Epithelial cell of proximal tubule (primary cell): ENCODE measurements around the gene MS4A6A. TPM values are rescaled to one million over a fixed set of nuclear protein-coding genes. Genes with fewer than 3 reads are reported as not detected.
A peak's percentile ranks its signal among the peaks of the same experiment; 100 is the strongest.

Experiments used
- DNase-seq: peaks from one replicate; pipeline ENCODE4 v3.0.0-alpha.2; 2011; ENCODE audit warnings: low read depth
- H3K4me3 ChIP-seq: 2 replicates; pipeline ENCODE4 v1.5.1; 2011; ENCODE audit warnings: low read depth, mild to moderate bottlenecking, low read length
- total RNA-seq: library from RNA; depleted of rRNA; stranded (reverse); fragments of >200 nt; gene quantifications from 2 replicates; pipeline ENCODE4 v1.2.3, GENCODE V29; 2015
- TF ChIP-seq, protein P1 (sequence below): conservative IDR thresholded peaks from 2 replicates; pipeline ENCODE4 v1.5.1; 2012; ENCODE audit warnings: low read depth, mild to moderate bottlenecking, low read length

MS4A6A gene
- total RNA-seq, 1 donor from 2014 or later, result not detected

DNA sequence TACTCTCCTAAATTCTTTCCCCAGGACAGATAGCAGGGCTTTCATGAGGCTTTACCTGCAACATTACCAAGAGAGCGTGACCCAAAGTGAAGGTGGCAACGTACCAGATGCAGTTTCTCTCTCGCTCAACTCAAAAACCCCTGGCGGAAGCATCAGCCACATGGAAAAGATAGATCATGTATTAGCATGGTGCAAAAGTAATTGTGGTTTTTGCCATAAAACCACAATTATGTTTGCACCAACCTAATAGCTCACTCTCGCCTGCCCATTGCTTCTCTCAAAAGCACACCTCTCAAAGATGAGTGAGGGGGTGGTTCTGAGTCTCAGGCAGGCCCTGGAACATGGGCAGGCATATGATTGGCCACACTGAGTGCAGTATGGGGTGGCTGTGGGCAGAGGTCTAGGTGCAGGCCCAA, 7.0 kb downstream of the MS4A6A start:
- TF ChIP-seq, protein P1, sequence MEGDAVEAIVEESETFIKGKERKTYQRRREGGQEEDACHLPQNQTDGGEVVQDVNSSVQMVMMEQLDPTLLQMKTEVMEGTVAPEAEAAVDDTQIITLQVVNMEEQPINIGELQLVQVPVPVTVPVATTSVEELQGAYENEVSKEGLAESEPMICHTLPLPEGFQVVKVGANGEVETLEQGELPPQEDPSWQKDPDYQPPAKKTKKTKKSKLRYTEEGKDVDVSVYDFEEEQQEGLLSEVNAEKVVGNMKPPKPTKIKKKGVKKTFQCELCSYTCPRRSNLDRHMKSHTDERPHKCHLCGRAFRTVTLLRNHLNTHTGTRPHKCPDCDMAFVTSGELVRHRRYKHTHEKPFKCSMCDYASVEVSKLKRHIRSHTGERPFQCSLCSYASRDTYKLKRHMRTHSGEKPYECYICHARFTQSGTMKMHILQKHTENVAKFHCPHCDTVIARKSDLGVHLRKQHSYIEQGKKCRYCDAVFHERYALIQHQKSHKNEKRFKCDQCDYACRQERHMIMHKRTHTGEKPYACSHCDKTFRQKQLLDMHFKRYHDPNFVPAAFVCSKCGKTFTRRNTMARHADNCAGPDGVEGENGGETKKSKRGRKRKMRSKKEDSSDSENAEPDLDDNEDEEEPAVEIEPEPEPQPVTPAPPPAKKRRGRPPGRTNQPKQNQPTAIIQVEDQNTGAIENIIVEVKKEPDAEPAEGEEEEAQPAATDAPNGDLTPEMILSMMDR, result no peak
- no peak overlapping the region for H3K4me3 ChIP-seq
- DNase-seq, result no peak

DNA sequence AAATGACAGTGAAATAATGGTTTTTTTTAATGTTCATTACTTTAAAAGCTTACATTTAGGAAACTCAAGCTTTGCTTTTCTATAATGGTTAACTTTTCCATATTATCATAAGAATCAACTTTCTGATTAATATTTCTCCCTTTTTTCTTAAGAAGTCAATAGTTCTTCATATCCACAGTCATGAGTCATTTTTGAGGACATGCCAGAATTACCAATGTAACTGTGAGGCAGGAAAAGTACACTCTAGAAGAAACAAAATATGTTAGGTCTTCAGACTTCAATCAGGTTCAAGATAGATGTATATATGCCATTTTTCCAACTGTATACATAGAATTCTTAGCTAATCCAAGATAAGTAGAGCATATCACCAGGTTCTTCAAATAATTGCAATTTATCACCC, 10.9 kb downstream of the MS4A6A start:
- TF ChIP-seq, protein P1, result no peak
- no peak overlapping the region for H3K4me3 ChIP-seq
- DNase-seq, result no peak

DNA sequence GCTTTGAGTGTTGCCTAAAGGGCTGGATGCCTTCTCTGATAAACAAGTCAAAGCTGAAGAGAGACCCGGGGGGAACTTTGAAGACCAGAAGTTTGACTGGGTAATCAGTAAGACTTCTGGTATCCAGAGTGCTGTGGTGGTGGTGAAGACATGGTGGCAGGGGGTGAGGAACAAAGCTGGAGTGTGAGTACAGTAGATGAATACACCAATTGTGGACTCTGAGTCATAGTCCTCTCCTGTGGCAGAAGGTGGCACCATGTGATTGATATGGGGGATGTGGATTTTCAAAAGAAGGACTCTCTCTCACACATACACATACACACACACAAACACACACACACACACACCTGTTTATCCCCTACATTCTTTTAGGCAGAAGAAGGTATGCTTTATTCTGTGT, 12.3 kb downstream of the MS4A6A start:
- TF ChIP-seq, protein P1, result no peak
- H3K4me3 ChIP-seq, result no peak overlapping the region
- DNase-seq, result no peak

DNA sequence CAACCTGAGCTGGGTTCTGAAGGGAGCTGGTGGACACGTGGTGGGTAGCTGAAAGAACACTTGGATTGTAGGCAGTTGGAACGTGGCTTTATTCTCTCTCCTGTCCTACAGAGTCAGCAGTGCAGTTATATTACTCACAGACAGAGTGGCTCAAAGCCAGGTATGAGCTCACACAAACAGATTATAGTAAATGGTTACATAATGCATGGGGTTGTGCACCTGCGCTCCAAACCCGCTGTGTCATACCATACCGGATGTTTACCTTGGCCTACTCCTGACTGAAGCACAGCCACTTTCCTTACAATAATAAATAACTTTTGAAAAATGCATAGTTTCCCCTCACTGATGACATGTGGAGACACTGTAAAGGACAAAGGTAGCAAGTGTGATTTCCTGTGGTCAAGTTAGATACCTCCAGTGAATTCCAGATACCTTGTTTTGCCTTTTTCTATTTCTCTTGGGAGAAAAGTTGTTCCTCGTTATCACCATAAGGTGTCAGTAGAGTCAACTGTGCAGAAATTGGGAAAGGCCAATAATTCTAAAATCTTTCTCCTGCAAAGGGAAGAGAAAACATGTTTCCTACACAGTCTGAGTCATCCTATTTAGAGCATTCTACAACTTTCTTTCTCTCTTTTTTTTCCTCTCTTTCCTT, 13.5 kb downstream of the MS4A6A start:
- no peak overlapping the region for H3K4me3 ChIP-seq
- DNase-seq, result peak; percentile 42
- TF ChIP-seq, protein P1, result peak; percentile 49

DNA sequence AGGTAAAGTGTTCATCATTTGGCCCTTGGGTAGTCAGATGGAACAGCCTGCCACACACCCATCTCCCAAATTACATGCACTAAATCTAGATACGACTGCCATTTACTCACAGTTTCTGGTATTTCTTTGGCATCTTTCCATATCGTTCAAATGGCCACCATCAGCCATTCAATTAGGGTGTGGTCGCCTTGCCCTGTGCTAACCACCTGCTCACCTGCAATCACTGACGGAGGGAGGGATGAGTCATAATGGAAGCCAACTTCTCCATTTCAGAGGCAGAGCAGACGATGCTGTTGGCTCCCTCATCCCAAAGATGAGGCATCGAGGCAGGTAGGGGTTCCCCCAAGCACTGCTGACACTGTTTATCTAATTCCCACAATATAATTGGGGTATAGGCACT, 14.6 kb downstream of the MS4A6A start:
- no peak for DNase-seq
- TF ChIP-seq, protein P1, result no peak
- H3K4me3 ChIP-seq, result no peak overlapping the region

DNA sequence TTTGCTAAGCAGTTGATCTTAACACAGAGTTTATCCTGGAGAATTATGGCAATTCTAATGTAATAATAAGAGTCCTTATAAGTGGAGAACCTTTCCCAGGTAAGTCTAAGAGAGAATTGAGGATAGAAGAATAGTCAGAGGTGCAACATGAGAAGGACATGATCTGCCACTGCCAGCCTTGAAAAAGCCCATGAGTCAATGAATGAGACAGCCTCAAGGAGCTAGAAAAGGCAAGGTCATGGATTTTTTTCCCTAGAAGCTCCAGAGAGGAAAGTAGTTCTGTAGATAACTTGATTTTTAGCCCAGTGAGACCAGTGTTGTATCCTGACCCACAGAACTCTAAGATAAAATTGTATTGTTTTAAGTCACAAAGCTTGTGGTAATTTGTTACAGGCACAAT, 16.9 kb downstream of the MS4A6A start:
- no peak for DNase-seq
- TF ChIP-seq, protein P1, result no peak

DNA sequence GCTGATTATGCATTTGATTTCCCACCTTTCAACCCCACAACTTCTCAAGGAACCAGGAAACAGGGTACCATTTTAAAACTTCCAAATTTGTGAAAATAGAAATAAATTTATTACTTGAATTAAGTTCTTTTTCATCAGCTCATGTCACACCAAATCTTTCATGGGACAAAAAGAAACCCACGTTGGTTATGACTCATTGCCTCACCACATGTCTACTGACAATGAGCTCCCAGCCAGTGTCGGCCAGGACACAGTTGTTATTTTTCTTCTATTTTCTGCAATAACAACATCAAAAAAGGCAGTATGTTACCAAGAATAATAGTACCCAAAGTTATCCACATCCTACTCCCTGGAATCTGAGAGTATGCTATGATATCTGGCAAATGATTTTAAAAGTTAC, 17.3 kb downstream of the MS4A6A start:
- no peak overlapping the region for H3K4me3 ChIP-seq
- DNase-seq, result no peak
- TF ChIP-seq, protein P1, result no peak

More for the DNA sequence above, 16.9 kb downstream of the MS4A6A start:
- H3K4me3 ChIP-seq, result no peak overlapping the region
